NCI-H2171 treated with DMSO at 0.1 percent for 48 hours (cell line): ENCODE results near the gene DOK7.

ENCODE experiments used
- DNase-seq: peaks from one replicate; lab custom pipeline; 2025; lab: John Stamatoyannopoulos, UW

Gene DOK7

GRCh38 chr4:3463556-3464348 is 646 bp downstream of the DOK7 start:
- DNase-seq, result no peak

- DNase-seq, result no peak
Measured at GRCh38 chr4:3464349-3464905, 1.3 kb downstream of the DOK7 start.

GRCh38 chr4:3464911-3465697 is 2.0 kb downstream of the DOK7 start:
- DNase-seq, result no peak

GRCh38 chr4:3465698-3466671 is 2.9 kb downstream of the DOK7 start:
- no peak for DNase-seq

GRCh38 chr4:3466691-3467600 is 3.8 kb downstream of the DOK7 start:
- no peak for DNase-seq

- no peak for DNase-seq
Measured at GRCh38 chr4:3467601-3468031, 4.5 kb downstream of the DOK7 start.

- DNase-seq, result no peak
Measured at GRCh38 chr4:3468154-3468553, 5.0 kb downstream of the DOK7 start.

- DNase-seq, result no peak
Measured at GRCh38 chr4:3468804-3469203, 5.7 kb downstream of the DOK7 start.

- DNase-seq, result no peak
Measured at GRCh38 chr4:3469386-3470243, 6.5 kb downstream of the DOK7 start.

- DNase-seq, result no peak
Measured at GRCh38 chr4:3470244-3471097, 7.4 kb downstream of the DOK7 start.

- DNase-seq, result no peak
Measured at GRCh38 chr4:3471098-3471760, 8.1 kb downstream of the DOK7 start.

- no peak for DNase-seq
Measured at GRCh38 chr4:3471886-3472285, 8.8 kb downstream of the DOK7 start.

GRCh38 chr4:3472411-3473141 is 9.5 kb downstream of the DOK7 start:
- no peak for DNase-seq

GRCh38 chr4:3473181-3473950 is 10.3 kb downstream of the DOK7 start:
- DNase-seq, result no peak

GRCh38 chr4:3473996-3474765 is 11.1 kb downstream of the DOK7 start:
- no peak for DNase-seq
